GM12892 (cell line): Measurements from ENCODE around the gene FDX2.

Experiments
- POLR2A ChIP-seq: IDR thresholded peaks from 2 replicates; pipeline ENCODE4 v1.6.1; 2011; ENCODE audit warnings: low read depth, low read length, control low read depth
- TAF1 ChIP-seq: IDR thresholded peaks from 2 replicates; pipeline ENCODE4 v1.6.1; 2011; ENCODE audit warnings: low read depth, mild to moderate bottlenecking, control low read depth, low read length, borderline replicate concordance

- TF ChIP-seq POLR2A, result peak; percentile 93
- peak; percentile 92 for TF ChIP-seq TAF1
Measured at GRCh38 chr19:10332965-10333757, 17.3 kb upstream of the FDX2 start, which contains the start of gene RAVER1.
